Lung microvascular endothelial cell (primary cell): Measurements from ENCODE around the gene CTNND1. TPM values are rescaled to one million over a fixed set of nuclear protein-coding genes. Genes with fewer than 3 reads are reported as not detected.
"Not testable (repeated sequence)": the region's sequence is repeated elsewhere in the genome, so short reads cannot be mapped to it uniquely, and the experiment has no call there.

Experiments used
- DNase-seq, 2 donors: peaks; one replicate each; pipeline versions ENCODE4 v3.0.0 to v3.0.0-alpha.2; 2010; ENCODE audit warnings: low read depth in 2 of 2
- total RNA-seq: library from RNA; depleted of rRNA; stranded (reverse); fragments of >200 nt; gene quantifications from 2 replicates; pipeline ENCODE4 v1.2.1, GENCODE V29; 2014

CTNND1 gene
- total RNA-seq, result 174 and 212 TPM in 2 replicates

- DNase-seq, result peak; percentile 98
Measured at GRCh38 chr11:57761301-57762234, at the start of gene CTNND1. TSS of gene CTNND1 (plus strand) at chr11:57761802. CDS start at chr11:57791479, 29,677 bp downstream.

- peak; percentile 98 to 99 for DNase-seq
Measured at GRCh38 chr11:57712256-57713150, 49.1 kb upstream of the CTNND1 start, which contains the start of gene TMX2. TSS of gene TMX2 (plus strand) at chr11:57712593. CDS start at chr11:57712619, 26 bp downstream.

- DNase-seq, result no peak
Measured at GRCh38 chr11:57713835-57714234, 47.8 kb upstream of the CTNND1 start.

- not testable (repeated sequence) for DNase-seq
Measured at GRCh38 chr11:57716726-57717125, 44.9 kb upstream of the CTNND1 start.

GRCh38 chr11:57727185-57727584 is 34.4 kb upstream of the CTNND1 start:
- no peak for DNase-seq

GRCh38 chr11:57728829-57729228 is 32.8 kb upstream of the CTNND1 start:
- DNase-seq, result no peak

GRCh38 chr11:57729479-57729878 is 32.1 kb upstream of the CTNND1 start:
- no peak for DNase-seq

- DNase-seq, result no peak
Measured at GRCh38 chr11:57732661-57733060, 28.9 kb upstream of the CTNND1 start.

- no peak for DNase-seq
Measured at GRCh38 chr11:57735619-57736298, 25.8 kb upstream of the CTNND1 start.

GRCh38 chr11:57741132-57742086 is 20.2 kb upstream of the CTNND1 start, which contains the start of gene SELENOH:
TSS of gene SELENOH (plus strand) at chr11:57741491. CDS start at chr11:57741596, 105 bp downstream.
- DNase-seq, result peak; percentile 97

GRCh38 chr11:57742087-57742452 is 19.5 kb upstream of the CTNND1 start:
- no peak for DNase-seq

- DNase-seq, result no peak
Measured at GRCh38 chr11:57744357-57744756, 17.2 kb upstream of the CTNND1 start.

- no peak for DNase-seq
Measured at GRCh38 chr11:57745206-57745605, 16.4 kb upstream of the CTNND1 start.

- no peak for DNase-seq
Measured at GRCh38 chr11:57746920-57747319, 14.7 kb upstream of the CTNND1 start.

GRCh38 chr11:57751176-57751575 is 10.4 kb upstream of the CTNND1 start:
- DNase-seq, result no peak

GRCh38 chr11:57751676-57752253 is 9.8 kb upstream of the CTNND1 start, which contains the start of gene BTBD18:
TSS of gene BTBD18 (minus strand) at chr11:57751819. CDS start at chr11:57751188, 631 bp downstream.
- peak; percentile 70 to 78 for DNase-seq

GRCh38 chr11:57752954-57753353 is 8.6 kb upstream of the CTNND1 start:
- no peak for DNase-seq

GRCh38 chr11:57758174-57758573 is 3.4 kb upstream of the CTNND1 start:
- no peak for DNase-seq

- peak in 1 of 2 donors; percentile 38 for DNase-seq
Measured at GRCh38 chr11:57762235-57762861, 746 bp downstream of the CTNND1 start.
